SKM-1 treated with dmso at 0.1 percent for 144 hours (cell line): ENCODE results near the gene HPCAL1.
A peak's percentile ranks its signal among the peaks of the same experiment; 100 is the strongest.

ENCODE experiments used
- DNase-seq: peaks from one replicate; lab custom pipeline; 2025; ENCODE audit not compliant: unreplicated experiment; lab: John Stamatoyannopoulos, UW

HPCAL1 gene

GRCh38 chr2:10320575-10320931 is 17.8 kb downstream of the HPCAL1 start:
- DNase-seq: no peak

DNA sequence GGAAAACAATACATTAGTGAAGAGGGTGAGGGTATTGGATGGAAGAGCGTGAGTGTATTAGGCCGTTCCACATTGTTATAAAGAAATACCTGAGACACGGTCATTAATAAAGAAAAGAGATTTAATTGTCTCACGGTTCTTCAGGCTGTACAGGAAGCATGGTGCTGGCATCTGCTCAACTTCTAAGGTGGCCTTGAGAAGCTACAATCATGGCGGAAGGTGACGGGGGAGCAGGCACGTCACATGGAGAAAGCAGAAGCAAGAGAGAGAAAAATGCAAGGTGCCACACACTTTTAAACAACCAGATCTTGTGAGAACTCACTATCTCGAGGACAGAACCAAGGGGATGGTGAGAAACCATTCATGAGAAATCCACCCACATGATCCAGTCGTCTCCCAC is 18.2 kb downstream of the HPCAL1 start:
- no peak for DNase-seq

DNA sequence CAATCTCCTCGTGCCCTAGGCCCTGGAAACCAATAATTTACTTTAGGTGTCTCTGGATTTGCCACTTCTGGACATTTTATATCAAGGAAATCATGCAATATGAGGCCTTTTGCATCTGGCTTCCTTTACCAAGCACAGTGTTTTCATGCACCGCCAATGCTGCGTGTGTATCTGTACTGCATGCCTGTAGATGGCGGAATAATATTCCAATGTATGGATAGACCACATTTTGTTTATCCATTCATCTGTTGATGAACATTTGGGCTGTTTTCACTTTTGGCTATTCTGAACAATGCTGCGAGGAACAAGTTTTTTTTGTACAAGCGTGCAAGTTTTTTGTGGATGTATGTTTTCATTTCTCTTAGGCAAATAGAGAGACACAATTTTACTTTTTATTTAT is 18.9 kb downstream of the HPCAL1 start:
- DNase-seq: no peak

DNA sequence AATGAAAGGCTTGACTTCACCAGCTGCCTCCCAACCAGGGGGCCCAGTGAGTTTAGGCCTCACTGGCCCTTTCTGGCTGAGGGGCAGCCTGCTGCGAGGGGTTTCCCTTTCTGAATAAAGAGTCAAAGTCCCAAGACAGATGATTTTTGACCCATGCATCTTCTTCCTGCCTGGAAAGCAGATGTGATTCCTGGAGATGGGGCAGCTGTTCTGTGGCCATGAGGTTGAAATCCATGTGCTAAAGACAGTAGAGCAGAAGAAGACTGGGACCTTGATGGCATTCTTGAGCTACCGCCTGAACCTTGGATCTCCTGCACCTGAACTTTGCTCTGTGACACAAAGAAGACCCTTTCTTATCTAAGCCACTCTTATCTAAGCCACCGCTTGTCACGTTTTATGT is 19.8 kb downstream of the HPCAL1 start:
- no peak for DNase-seq

DNA sequence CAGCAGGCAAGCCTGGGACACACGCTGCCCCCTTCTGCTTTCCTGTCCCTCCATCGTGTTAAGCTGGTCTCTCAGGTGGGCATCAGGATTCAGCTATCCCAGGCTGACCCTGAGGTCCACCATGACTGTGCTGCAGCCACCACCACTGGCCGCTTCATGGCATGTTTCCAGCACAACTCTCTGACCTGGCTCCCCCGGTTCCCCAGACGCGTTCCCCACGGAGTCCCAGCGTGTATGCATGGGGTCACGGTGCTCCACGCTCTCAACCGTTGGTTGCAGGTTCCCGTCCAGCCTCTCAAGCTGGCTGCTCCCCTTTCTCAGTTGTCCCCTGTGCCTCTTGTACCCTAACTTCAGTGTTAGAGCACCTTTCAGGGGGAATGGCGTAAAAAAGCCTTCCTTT is 20.3 kb downstream of the HPCAL1 start:
- DNase-seq: no peak

DNA sequence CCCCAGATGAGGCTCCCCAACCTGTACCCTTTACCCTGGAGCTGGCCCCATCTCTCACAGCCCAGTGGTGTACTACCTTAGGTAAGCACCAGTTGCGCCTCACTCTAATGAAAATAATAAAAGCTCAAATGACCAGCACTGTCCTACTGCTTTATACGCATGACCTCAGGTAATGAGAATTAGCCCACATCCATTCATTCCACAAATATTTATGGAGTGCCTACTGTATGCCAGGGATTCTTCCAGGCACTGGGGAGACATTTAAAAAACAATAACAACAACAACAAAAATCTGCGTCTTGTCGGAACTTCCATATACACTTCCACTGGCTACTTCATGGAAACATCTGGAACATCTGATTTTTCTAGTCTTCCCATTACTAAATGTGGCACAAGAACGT is 20.8 kb downstream of the HPCAL1 start:
- no peak for DNase-seq

- no peak for DNase-seq
These were observed 21.6 kb downstream of the HPCAL1 start for GRCh38 chr2:10324095-10324832.

GRCh38 chr2:10325278-10326145 is 22.8 kb downstream of the HPCAL1 start:
- DNase-seq: no peak

DNA sequence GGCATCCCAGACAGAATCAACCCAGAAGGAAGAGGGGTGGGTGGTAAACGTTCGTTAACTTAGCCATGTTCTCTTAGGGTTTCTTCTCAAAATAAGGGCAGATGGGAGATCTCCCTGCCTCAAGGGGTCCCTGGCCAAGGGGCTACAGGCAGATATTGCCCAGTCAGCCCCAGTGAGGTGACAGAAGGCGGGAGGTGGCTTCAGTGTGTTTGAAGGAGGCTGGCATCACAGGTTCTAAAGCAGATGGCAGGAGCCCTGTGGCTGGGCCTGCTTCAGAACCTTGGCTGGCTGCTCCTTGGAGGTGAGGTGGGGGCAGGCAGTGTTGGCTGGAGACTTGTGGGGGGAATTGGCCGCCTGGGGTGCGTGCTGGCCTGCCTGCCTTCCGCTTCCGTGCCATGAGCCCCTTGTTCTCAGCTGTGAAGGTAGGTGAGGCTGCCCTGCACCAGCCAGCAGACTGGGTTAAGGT is 23.5 kb downstream of the HPCAL1 start:
- DNase-seq: no peak

- DNase-seq: no peak
These were observed 24.2 kb downstream of the HPCAL1 start for GRCh38 chr2:10326707-10327594.

DNA sequence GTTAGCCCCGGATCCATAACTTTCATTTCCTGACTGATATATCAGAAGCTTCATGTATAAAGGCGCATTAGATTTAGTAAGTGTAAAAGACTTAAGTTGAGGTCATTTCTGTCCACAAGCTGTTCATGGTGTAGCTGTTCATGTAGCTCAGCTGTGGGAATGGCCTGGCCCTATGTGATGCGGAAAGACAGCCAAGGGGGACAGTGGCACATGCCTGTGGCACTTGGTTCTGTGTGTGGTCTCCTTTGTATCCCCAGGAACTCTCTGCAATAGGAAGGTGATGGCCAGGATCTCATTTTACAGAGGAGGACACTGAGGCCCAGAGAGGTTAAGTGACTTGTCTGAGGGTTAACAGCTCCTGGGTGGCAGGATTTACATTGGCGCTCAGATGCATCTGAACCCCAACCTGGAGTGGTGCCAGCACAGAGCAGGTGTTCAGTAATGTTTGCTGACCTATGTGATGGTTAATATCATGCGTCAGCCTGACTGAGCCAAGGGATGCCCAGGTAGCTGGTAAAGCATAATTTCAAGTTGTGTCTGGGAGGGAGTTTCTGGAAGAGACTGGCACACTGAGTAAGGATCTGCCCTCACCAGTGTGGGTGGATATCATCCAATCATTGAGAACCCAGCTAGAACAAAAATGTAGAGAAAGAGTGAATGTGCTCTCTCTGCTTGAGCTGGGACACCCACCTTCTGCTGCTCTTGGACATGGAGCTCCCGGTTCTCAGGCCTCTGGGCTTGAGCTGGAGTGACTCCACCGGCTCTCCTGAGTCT is 25.4 kb downstream of the HPCAL1 start:
- DNase-seq: no peak

- no peak for DNase-seq
These were observed 26.2 kb downstream of the HPCAL1 start for GRCh38 chr2:10328670-10329579.

DNA sequence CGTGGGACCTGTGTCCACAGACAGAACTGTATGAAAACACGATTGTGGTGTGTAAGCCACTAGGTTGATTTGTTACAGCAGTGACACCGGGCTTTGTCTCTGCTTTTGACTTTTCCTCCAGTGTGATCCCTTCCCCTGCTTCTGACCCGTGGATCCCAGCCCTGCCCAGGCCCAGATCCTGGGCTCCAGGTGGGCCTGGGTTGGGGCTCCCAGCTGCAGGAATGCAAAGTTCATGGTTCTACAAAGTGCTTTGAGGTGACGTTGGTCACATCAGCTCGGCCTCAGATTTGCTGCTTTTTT is 26.8 kb downstream of the HPCAL1 start:
- no peak for DNase-seq

GRCh38 chr2:10329880-10330699 is 27.4 kb downstream of the HPCAL1 start:
- no peak for DNase-seq

DNA sequence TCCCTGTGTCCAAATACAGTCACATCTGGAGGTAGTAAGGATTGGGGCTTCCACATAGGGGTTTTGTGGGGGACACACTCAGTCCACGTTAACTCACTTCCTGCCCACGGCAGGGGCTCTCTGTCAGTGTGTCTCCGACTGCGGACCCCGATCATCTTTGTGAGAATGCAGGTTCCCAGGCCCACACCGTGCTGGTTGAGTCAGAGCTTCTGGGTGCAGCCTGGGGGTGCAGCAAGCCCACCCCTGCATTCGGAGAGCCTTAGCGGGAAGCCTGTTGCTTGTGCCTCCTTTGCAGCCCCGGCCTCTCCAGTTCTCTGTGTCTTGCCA is 28.0 kb downstream of the HPCAL1 start:
- DNase-seq: no peak

GRCh38 chr2:10331027-10331701 is 28.5 kb downstream of the HPCAL1 start:
- DNase-seq: peak; percentile 86

DNA sequence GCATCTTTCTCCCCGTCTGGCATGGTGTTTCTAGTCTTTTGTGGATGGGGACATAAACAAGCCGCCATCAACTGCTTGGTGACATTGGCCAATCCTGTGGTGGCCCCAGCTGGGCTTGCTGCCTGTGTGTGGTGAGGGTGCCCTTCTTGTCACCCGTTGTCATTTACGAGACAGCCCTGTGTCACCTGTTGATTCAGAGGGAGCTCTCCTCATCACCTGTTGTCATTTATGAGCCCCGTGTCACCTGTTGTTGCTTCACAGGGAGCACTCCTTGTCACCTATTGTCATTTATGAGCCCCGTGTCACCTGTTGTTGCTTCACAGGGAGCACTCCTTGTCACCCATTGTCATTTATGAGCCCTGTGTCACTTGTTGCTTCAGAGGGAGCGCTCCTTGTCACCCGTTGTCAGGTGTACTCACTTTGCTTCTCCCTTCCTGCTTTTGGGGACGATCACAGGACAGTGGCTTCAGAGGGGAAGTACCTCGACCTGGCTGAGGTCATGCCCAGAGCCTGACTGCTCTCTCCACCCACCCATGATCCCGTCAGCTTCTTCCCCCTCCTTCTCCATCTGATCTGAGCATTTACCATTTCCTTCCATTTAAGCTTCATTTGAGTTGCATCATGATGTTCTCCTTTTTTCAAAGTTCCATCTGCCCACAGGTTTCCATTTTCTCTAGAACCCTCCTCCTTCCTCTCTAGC is 29.1 kb downstream of the HPCAL1 start:
- peak; percentile 99 for DNase-seq
